GM20000 (cell line): ENCODE results near the gene PCBP4.

Source experiments
- DNase-seq: peaks from one replicate; pipeline ENCODE4 v3.0.0; 2012; ENCODE audit warnings: low spot score
- TF ChIP-seq, protein P1 (sequence below): IDR thresholded peaks from 2 replicates; pipeline ENCODE4 v1.5.1; 2012; ENCODE audit warnings: mild to moderate bottlenecking, control low read depth; ENCODE audit errors: extremely low read depth, missing control alignments

Gene PCBP4

DNA sequence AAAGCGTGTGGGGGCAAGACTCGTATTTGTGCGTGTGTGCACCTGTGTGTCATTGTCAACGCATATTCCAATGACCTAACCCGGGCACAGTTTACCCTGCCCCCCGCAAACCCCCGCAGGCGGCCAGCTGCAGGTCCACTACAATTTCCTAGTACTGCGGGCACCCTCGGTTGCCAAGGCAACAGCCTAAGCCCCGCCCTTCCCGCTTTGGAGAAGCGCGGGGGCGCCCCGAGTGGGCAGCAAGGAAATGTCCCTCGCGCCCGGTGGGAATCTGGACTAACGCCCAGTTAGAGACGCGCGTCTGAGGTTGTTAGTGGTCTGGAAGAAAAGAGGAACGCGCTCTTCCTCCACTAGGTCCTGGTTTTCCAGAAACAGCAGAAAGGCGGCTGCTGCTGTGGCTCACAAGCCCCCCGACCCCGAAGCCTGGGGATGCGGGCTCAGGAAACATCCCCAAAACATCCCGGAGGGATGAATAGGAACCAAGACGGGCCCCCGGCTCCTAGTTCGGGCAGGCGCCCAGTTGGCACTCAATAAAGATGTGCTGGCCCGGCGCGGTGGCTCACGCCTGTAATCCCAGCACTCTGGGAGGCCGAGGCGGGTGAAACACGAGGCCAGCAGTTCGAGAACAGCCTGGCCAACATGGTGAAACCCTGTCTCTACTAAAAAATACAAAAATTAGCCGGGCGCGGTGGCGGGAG lies 8.7 kb upstream of the PCBP4 start:
- DNase-seq: no peak
- TF ChIP-seq, protein P1, sequence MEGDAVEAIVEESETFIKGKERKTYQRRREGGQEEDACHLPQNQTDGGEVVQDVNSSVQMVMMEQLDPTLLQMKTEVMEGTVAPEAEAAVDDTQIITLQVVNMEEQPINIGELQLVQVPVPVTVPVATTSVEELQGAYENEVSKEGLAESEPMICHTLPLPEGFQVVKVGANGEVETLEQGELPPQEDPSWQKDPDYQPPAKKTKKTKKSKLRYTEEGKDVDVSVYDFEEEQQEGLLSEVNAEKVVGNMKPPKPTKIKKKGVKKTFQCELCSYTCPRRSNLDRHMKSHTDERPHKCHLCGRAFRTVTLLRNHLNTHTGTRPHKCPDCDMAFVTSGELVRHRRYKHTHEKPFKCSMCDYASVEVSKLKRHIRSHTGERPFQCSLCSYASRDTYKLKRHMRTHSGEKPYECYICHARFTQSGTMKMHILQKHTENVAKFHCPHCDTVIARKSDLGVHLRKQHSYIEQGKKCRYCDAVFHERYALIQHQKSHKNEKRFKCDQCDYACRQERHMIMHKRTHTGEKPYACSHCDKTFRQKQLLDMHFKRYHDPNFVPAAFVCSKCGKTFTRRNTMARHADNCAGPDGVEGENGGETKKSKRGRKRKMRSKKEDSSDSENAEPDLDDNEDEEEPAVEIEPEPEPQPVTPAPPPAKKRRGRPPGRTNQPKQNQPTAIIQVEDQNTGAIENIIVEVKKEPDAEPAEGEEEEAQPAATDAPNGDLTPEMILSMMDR: no peak

DNA sequence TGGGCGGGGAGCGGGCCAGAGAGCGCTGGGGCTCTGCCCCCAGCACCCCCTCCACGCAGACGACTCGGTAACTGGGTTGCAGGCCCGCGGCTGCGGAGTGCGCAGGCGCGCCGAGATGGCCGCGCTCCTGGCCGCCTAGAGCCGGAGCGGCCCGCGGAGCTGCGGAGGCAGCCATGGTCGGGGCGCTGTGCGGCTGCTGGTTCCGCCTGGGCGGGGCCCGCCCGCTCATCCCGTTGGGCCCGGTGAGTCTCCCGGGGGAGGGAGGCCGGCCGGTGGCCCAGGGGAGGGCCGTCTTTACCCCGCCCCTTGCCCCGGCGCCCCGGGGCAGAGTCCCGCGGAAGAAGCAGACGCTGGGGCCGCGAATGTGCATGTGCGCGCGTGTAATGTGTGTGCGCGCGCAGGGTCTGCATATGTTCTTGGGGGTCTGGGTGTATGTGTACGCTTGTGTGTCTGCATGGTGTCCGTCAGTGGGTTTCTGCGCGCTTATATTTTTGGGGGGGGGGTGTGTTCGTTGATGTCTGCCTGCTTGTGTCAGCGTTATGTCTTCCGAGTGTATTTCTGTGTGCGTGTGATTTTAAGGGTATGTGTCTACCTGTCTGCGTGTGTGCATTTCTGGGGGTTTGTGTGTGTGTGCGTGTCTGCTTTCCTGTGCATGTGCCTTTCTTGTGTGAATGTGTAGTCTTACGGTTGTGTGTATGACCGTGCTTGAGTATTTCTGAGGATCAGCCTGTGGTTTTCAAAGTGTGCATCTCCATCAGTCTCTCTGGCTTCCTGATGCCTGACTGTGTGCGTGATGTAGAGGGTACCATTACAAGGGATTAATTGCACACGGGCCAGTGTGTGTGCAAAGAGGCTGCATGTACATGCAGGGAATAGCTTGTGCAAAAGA lies 8.0 kb upstream of the PCBP4 start, which contains the start of gene ABHD14A:
ABHD14A (plus strand) TSS at position 102 of the 889 bp plus-strand sequence; CDS start at position 174, 72 bp downstream.
- TF ChIP-seq, protein P1: no peak
- peak; percentile 94 for DNase-seq

DNA sequence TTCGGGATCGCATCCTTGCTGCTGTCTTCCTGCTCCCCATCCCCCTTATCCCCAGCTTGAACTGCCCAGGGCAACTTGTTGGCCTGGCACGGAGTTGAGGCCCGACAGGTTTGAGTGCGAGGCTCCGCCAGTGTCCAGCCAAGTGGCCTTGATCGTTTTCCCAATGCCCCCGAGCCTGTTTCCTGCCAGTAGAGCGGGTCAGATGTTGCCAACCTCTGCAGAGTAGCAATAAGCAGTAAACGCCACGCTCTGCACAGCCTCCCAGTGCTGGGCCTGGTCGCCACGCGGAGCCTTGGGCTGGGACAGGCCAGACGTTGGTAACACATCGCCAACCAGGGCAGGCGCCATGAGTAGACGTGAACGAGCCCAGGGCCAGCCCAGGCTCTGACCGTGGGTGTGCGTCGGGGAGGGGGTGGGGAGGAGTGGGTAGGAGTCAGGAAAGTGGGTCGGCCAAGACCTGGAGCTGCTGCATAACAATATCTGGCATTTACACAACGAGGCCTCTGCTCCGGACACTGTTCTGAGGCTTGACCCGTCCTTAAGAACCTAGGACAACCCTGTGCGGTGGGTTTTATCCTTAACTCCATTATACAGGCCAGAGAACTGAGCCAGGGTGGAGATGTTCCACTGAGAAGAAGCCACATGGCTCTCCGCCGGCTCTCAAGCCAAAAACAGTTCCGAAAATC lies 7.2 kb upstream of the PCBP4 start:
- DNase-seq: no peak

DNA sequence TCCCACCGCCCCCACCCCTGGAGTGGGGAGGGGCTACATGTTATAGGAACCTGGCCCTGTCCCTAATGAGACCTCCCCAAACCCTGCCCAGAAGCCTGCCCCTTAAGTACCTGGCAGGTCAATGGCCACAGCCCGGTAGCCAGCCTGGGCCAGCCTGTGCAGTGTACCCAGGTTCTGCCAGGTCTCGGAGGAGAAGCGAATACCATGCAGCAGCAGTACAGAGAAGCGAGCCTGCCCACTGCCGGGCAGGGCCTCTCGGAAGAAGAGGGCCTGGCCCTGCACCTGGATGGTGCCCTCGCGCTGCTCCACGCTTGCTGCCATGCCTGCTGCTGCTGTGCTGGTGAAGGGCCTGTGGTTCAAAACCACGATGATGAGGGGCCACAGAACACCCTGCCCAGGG lies 4.1 kb upstream of the PCBP4 start:
- DNase-seq: no peak
- TF ChIP-seq, protein P1: no peak

More for the DNA sequence above, 7.2 kb upstream of the PCBP4 start:
- TF ChIP-seq, protein P1: no peak

DNA sequence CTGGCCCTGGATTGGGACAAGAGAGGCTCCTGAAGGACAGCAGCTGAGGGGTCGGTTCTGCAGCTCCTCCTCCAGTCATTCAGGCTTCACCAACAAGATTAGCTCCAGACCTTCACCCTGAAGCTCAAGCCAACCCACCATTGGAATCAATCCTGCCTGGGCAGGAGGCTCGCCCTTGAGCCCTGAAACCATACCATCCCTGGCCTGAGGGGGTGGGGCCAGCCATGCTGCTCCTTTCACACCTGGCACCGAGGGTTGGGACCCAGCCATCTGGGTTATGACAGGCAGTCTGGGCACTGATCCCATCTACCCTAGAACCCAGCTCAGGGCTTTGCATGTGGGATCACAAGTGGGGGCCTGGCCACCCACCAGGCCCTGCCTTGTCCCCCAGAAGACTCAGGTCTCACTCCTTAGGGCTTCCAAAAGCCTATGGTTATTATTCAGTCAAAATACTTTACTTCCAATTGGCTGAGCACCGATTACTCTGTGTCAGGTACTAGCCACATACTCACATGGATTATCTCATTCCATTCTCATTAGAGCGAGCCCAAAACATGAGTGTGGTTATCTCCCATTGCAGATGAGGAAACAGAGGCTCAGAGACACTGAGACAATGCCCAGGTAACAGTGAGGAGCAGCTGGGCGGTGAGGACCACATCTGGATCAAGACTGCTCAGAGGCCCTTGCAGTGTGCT lies 3.5 kb upstream of the PCBP4 start:
- TF ChIP-seq, protein P1: no peak
- no peak for DNase-seq

DNA sequence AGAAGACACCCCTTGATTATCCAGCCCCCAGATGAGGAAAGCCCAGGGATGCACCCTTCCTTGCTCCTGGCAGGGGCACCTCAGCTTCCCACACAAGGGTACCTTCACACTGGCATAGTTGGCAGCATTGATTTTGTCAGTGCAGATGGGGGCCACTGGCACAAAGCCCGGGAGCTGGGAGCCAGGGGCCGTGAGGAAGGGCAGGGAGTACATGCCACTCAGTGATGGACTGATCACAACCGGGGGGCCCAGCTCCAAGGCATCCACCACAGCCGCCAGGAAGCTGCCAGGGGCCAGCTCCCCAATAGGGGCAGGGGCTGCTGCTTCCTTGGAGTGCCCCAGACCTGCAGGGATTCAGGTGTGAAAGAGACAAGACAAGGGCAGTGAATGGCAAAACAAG lies 2.6 kb upstream of the PCBP4 start:
- TF ChIP-seq, protein P1: no peak
- DNase-seq: no peak
